Measurements from ENCODE around the gene KCNQ1. TPM values are rescaled to one million over a fixed set of nuclear protein-coding genes. Genes with fewer than 3 reads are reported as not detected.

KCNQ1 gene
- total RNA-seq, 1 experiment from 2014 or later = 2.3 TPM

GRCh38 chr11:2530131-2530854 lies 85.5 kb downstream of the KCNQ1 start:
- H3K23me2 ChIP-seq (ENCODE audit: insufficient read length, low read depth, low read length, poor library complexity, severe bottlenecking) = no peaks in the 10 kb centered on the region
- no peak overlapping the region for H2BK5ac ChIP-seq (ENCODE audit: insufficient read length, low read length)
- Mint-ChIP-seq H3K27ac (no peak overlapping the region; a peak in 1 of 7 replicates), H3K9me3 (no peaks in the 10 kb centered on the region), H3K4me3 (no peak overlapping the region), H3K4me1 (peaks cover 11 to 19% of the 10 kb centered on the region in 2 experiments), H3K27me3 (ENCODE audit: low read depth) (peaks cover 65% of the 10 kb centered on the region), H3K36me3 (ENCODE audit: insufficient read depth in 1 of 3, low read depth in 3 of 3) (no peaks in the 10 kb centered on the region; a peak in 1 of 7 replicates)
- no peak overlapping the region for H3K18ac ChIP-seq (ENCODE audit: insufficient read length, low read depth, low read length)
- H3K56ac ChIP-seq (ENCODE audit: insufficient read length, low read depth, low read length) = no peak overlapping the region
- no peak overlapping the region for H2BK120ac ChIP-seq (ENCODE audit: low read depth, low read length, poor library complexity, severe bottlenecking)
- H4K91ac ChIP-seq (ENCODE audit: insufficient read length, low read depth, low read length) = no peak overlapping the region
- no peak overlapping the region for H2BK15ac ChIP-seq (ENCODE audit: low read depth, low read length)
- H2BK12ac ChIP-seq (ENCODE audit: insufficient read length, low read depth, low read length) = no peak overlapping the region
- TF ChIP-seq CTCF (conservative IDR thresholded peaks at IDR 0.05) = no peak
- no peak overlapping the region for H2AFZ ChIP-seq (ENCODE audit: low read length)
- H4K20me1 ChIP-seq (ENCODE audit: control insufficient read depth, insufficient read depth, insufficient read length) = no peaks in the 10 kb centered on the region
- H2BK20ac ChIP-seq (ENCODE audit: low read depth, low read length, poor library complexity, severe bottlenecking) = no peak overlapping the region
- H3T11ph ChIP-seq (ENCODE audit: low read length) = no peak overlapping the region
- no peak overlapping the region for H2AK5ac ChIP-seq (ENCODE audit: insufficient read length, low read length)
- DNase-seq = no peak
- no peak overlapping the region for H3K23ac ChIP-seq (ENCODE audit: insufficient read length, low read depth, low read length)
- H3K79me2 ChIP-seq (ENCODE audit: insufficient read depth, low read length) = no peaks in the 10 kb centered on the region
- H3K4me2 ChIP-seq (ENCODE audit: insufficient read depth, insufficient read length, low read length) = no peak overlapping the region
- H4K8ac ChIP-seq (replicated peaks; ENCODE audit: insufficient read length, low read depth, low read length) = no peak overlapping the region
- no peak overlapping the region for H4K5ac ChIP-seq (ENCODE audit: insufficient read length, low read depth, low read length)
- whole genome bisulfite sequencing (ENCODE audit: extremely low coverage, insufficient read length, low lambda C conversion rate) = no CpG with 5 or more reads among the region's 17 CpGs
- H3K79me1 ChIP-seq (ENCODE audit: insufficient read depth, low read depth, low read length, poor library complexity, severe bottlenecking) = no peaks in the 10 kb centered on the region
- H3K4me1 ChIP-seq (ENCODE audit: insufficient read depth, low read length) = peaks cover 2% of the 10 kb centered on the region; the same call in 1 of the 2 replicates
- no peaks in the 10 kb centered on the region for H3K9me3 ChIP-seq (ENCODE audit: control insufficient read depth, low read depth, low read length)
- H3K4ac ChIP-seq (ENCODE audit: low read depth, low read length) = no peak overlapping the region
- H3K9ac ChIP-seq (ENCODE audit: extremely low read depth, insufficient read length, low read length) = no peak overlapping the region
- H3K27me3 ChIP-seq (ENCODE audit: insufficient read depth, low read length) = no peaks in the 10 kb centered on the region; the same call in 1 of the 2 replicates
- H3K27ac ChIP-seq (ENCODE audit: insufficient read length, low read depth, low read length) = no peak overlapping the region
- no peak overlapping the region for H3K14ac ChIP-seq (ENCODE audit: insufficient read depth, low read length)

All from H9 (cell line).